HCT116 (cell line): ENCODE measurements around the gene ATG16L2. TPM values are rescaled to one million over a fixed set of nuclear protein-coding genes. Genes with fewer than 3 reads are reported as not detected.

Experiments
- ATAC-seq: fragments of 200-7000 bp; cut with Tn5 transposase; 2 replicates; pipeline ENCODE4 v1.9.1; 2020; ENCODE audit warnings: mild to moderate bottlenecking, moderate library complexity
- Bru-seq: library from RNA; stranded (reverse); fragments of 400-500 nt; gene quantifications from one replicate; lab custom pipeline; 2021; lab: Mats Ljungman, UMichigan
- BruChase-seq, 2 experiments: library from RNA; stranded (reverse); fragments of 400-500 nt; gene quantifications; one replicate each; lab custom pipeline; 2021; lab: Mats Ljungman, UMichigan
- BruUV-seq: library from RNA; stranded (reverse); fragments of 400-500 nt; replicated peaks from 2 replicates; lab custom pipeline; 2021; lab: Mats Ljungman, UMichigan
- CTCF ChIA-PET: fragments of 300-600 bp; sonication (Branson Sonifier 250); formaldehyde crosslinking; loops from one replicate; lab custom pipeline; 2021; ENCODE audit warnings: antibody characterized with exemption; lab: Charles Lee
- POLR2A ChIA-PET: fragments of 300-600, 350-600 bp; sonication (Branson Sonifier 250); formaldehyde crosslinking; loops from one replicate; lab custom pipeline; 2021; ENCODE audit warnings: antibody characterized with exemption; lab: Charles Lee
- RAD21 ChIA-PET, 2 experiments: fragments of 300-600 bp; sonication (Branson Sonifier 250); formaldehyde crosslinking; loops; one replicate each; lab custom pipeline; 2023; ENCODE audit warnings: low total read pairs in 2 of 2; ENCODE audit not compliant: uncharacterized antibody in 2 of 2, unreplicated experiment in 2 of 2, low non-redundant PET in 1 of 2; lab: Charles Lee
- DNase-seq: peaks from one replicate; pipeline ENCODE4 v3.0.0-alpha.2; 2010; ENCODE audit warnings: low read depth, low spot score
- H2AFZ ChIP-seq: fragments of 200-600 bp; shearing (Covaris generic), sonication (generic); 2 replicates; pipeline ENCODE4 v1.6.1; 2017; ENCODE audit warnings: low read depth, mixed run types, mixed read lengths, antibody characterized with exemption, low read length; ENCODE audit not compliant: poor library complexity, severe bottlenecking
- H3K27ac ChIP-seq: 2 replicates; pipeline ENCODE4 v1.5.1; 2012; ENCODE audit warnings: low read depth, low read length
- H3K27me3 ChIP-seq: fragments of 200-600 bp; sonication (generic); 2 replicates; pipeline ENCODE4 v1.6.1; 2016; ENCODE audit warnings: mixed run types, low read length, mixed read lengths; ENCODE audit not compliant: insufficient read depth
- H3K36me3 ChIP-seq, 2 experiments: fragments of 200-500 bp in 1 of 2; fragments of 200-600 bp in 1 of 2; sonication (Bioruptor generic) in 1 of 2; sonication (generic) in 1 of 2; 2 replicates each; pipeline versions ENCODE4 v1.5.1 to v1.6.1; 2014 to 2016; ENCODE audit warnings: low read length in 2 of 2, inconsistent platforms in 1 of 2, mixed read lengths in 1 of 2, mixed run types in 1 of 2; ENCODE audit not compliant: insufficient read depth in 2 of 2, control insufficient read depth in 1 of 2
- H3K4me1 ChIP-seq, 2 experiments: fragments of 200-600 bp in 1 of 2; sonication (generic) in 1 of 2; 2 replicates each; pipeline versions ENCODE4 v1.5.1 to v1.6.1; 2012 to 2017; ENCODE audit warnings: low read length in 2 of 2, inconsistent platforms in 1 of 2, mild to moderate bottlenecking in 1 of 2, mixed read lengths in 1 of 2, mixed run types in 1 of 2, moderate library complexity in 1 of 2; ENCODE audit not compliant: insufficient read depth in 2 of 2, control insufficient read depth in 1 of 2
- H3K4me2 ChIP-seq: fragments of 200-600 bp; sonication (generic); 2 replicates; pipeline ENCODE4 v1.6.1; 2017; ENCODE audit warnings: mixed run types, low read length, mixed read lengths
- H3K4me3 ChIP-seq, 2 experiments: fragments of 200-600 bp in 1 of 2; sonication (generic) in 1 of 2; replicated peaks in 1 of 2; 2 replicates each; pipeline ENCODE4 v1.5.1; 2011 to 2016; ENCODE audit warnings: low read length in 2 of 2, control low read depth in 1 of 2, low read depth in 1 of 2, mild to moderate bottlenecking in 1 of 2, mixed read lengths in 1 of 2, mixed run types in 1 of 2
- H3K79me2 ChIP-seq: fragments of 200-600 bp; sonication (generic); 2 replicates; pipeline ENCODE4 v1.6.1; 2017; ENCODE audit warnings: mild to moderate bottlenecking, mixed run types, low read length, moderate library complexity, mixed read lengths; ENCODE audit not compliant: insufficient read depth
- H3K9ac ChIP-seq: fragments of 200-600 bp; sonication (generic); 2 replicates; pipeline ENCODE4 v1.6.1; 2016; ENCODE audit warnings: low read length, mixed read lengths
- H3K9me2 ChIP-seq: fragments of 200-600 bp; sonication (generic), shearing (Covaris generic); 2 replicates; pipeline ENCODE4 v1.6.1; 2017; ENCODE audit warnings: mixed run types, mild to moderate bottlenecking, moderate library complexity; ENCODE audit not compliant: insufficient read depth
- H3K9me3 ChIP-seq, 2 experiments: fragments of 200-500 bp in 1 of 2; fragments of 200-600 bp in 1 of 2; sonication (Bioruptor generic) in 1 of 2; sonication (generic) in 1 of 2; 2 replicates each; pipeline ENCODE4 v1.6.1; 2014 to 2017; ENCODE audit warnings: low read length in 2 of 2, mixed read lengths in 2 of 2, inconsistent platforms in 1 of 2, low read depth in 1 of 2, mild to moderate bottlenecking in 1 of 2, mixed run types in 1 of 2, moderate library complexity in 1 of 2; ENCODE audit not compliant: control insufficient read depth in 1 of 2, insufficient read depth in 1 of 2
- H4K20me1 ChIP-seq: fragments of 200-600 bp; sonication (generic), shearing (Covaris generic); 2 replicates; pipeline ENCODE4 v1.6.1; 2017; ENCODE audit warnings: mixed run types, mild to moderate bottlenecking, moderate library complexity; ENCODE audit not compliant: insufficient read depth
- CEBPB ChIP-seq: IDR thresholded peaks from 2 replicates; pipeline ENCODE4 v1.6.1; 2012; ENCODE audit warnings: low read depth
- JUND ChIP-seq: IDR thresholded peaks from 2 replicates; pipeline ENCODE4 v1.6.1; 2012
- POLR2A ChIP-seq: IDR thresholded peaks from 2 replicates; pipeline ENCODE4 v1.7.0; 2011; ENCODE audit warnings: borderline replicate concordance; ENCODE audit not compliant: insufficient read depth, insufficient read length; ENCODE audit errors: extremely low read depth
- POLR2AphosphoS5 ChIP-seq: IDR thresholded peaks from 2 replicates; pipeline ENCODE4 v1.6.1; 2011; ENCODE audit warnings: mild to moderate bottlenecking, low read depth, low read length, moderate library complexity
- SIN3A ChIP-seq: IDR thresholded peaks from 2 replicates; pipeline ENCODE4 v1.6.1; 2012; ENCODE audit warnings: low read depth
- YY1 ChIP-seq: IDR thresholded peaks from 2 replicates; pipeline ENCODE4 v1.6.1; 2011; ENCODE audit warnings: low read length, low read depth, moderate library complexity, mild to moderate bottlenecking; ENCODE audit not compliant: insufficient replicate concordance; ENCODE audit errors: extremely low read depth
- intact Hi-C: fragments of 100-400 bp; cut with micrococcal nuclease; formaldehyde crosslinking; loops from 2 replicates; pipeline ENCODE4 v1.10.0; 2022
- long read RNA-seq: library from polyadenylated mRNA; unstranded; transcript quantifications from one replicate; pipeline ENCODE4 v2.0.0, GENCODE V29; 2021; ENCODE audit not compliant: unreplicated experiment
- polyA plus RNA-seq: library from polyadenylated mRNA; unstranded; fragments of >200 nt; gene quantifications from 2 replicates; pipeline ENCODE4 v1.2.1, GENCODE V29; 2012; ENCODE audit warnings: missing spikeins
- total RNA-seq: library from RNA; stranded (reverse); gene quantifications from one replicate; pipeline ENCODE4 v1.2.1, GENCODE V29; 2021; ENCODE audit not compliant: unreplicated experiment
- TF ChIP-seq, protein P1 (sequence below): IDR thresholded peaks from 2 replicates; pipeline ENCODE4 v1.6.1; 2011; ENCODE audit warnings: mild to moderate bottlenecking, low read length, moderate library complexity; ENCODE audit not compliant: insufficient replicate concordance; ENCODE audit errors: extremely low read depth

The ATG16L2 gene, protein sequence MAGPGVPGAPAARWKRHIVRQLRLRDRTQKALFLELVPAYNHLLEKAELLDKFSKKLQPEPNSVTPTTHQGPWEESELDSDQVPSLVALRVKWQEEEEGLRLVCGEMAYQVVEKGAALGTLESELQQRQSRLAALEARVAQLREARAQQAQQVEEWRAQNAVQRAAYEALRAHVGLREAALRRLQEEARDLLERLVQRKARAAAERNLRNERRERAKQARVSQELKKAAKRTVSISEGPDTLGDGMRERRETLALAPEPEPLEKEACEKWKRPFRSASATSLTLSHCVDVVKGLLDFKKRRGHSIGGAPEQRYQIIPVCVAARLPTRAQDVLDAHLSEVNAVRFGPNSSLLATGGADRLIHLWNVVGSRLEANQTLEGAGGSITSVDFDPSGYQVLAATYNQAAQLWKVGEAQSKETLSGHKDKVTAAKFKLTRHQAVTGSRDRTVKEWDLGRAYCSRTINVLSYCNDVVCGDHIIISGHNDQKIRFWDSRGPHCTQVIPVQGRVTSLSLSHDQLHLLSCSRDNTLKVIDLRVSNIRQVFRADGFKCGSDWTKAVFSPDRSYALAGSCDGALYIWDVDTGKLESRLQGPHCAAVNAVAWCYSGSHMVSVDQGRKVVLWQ
- total RNA-seq (15.2 TPM), Bru-seq, nascent RNA (percentile 55 among the genes with signal in this experiment), BruChase-seq, experiment 1, labeled RNA remaining after a 6-hour chase (percentile 44 among the genes with signal in this experiment), BruChase-seq, experiment 2, labeled RNA remaining after a 2-hour chase (percentile 54 among the genes with signal in this experiment)
- 13.9 and 15.4 TPM in 2 replicates for polyA plus RNA-seq
- long read RNA-seq, partial matches to known transcripts: 6 of 25 reads
- long read RNA-seq, other reads (novel, unspliced or antisense): 13 of 25 reads

- peak; percentile 71 for DNase-seq
- Histone ChIP-seq H3K4me3 (peak within 1 kb of the TSS; percentile 85 to 95), H3K79me2 (peaks cover 27% of the 10 kb centered on the region), H3K27ac (peak within 1 kb of the TSS; percentile 97), H3K9me2 (no peaks in the 10 kb centered on the region), H3K9ac (peak within 1 kb of the TSS; percentile 93), H3K36me3 (peaks cover 0 to 4% of the 10 kb centered on the region in 2 experiments; a peak in 1 of 4 replicates), H3K9me3 (no peaks in the 10 kb centered on the region), H3K4me1 (peaks cover 9 to 38% of the 10 kb centered on the region in 2 experiments; a peak in 3 of 4 replicates), H2AFZ (peak within 1 kb of the TSS; percentile 75), H4K20me1 (no peaks in the 10 kb centered on the region), H3K4me2 (peak within 1 kb of the TSS; percentile 100), H3K27me3 (no peaks in the 10 kb centered on the region)
- TSS peak; percentile 54 for BruUV-seq
- ChIA-PET CTCF (interaction anchor here (2.8 kb wide), 1 partner anchor 91 kb away, joined by 27 read pairs; no protein-coding TSS in a partner anchor), POLR2A (no interaction called here), RAD21 (no interaction called here)
- TF ChIP-seq JUND (no peak), POLR2AphosphoS5 (peak; percentile 73), POLR2A (no peak), YY1 (peak; percentile 85), CEBPB (no peak), SIN3A (no peak)
- TF ChIP-seq, protein P1, sequence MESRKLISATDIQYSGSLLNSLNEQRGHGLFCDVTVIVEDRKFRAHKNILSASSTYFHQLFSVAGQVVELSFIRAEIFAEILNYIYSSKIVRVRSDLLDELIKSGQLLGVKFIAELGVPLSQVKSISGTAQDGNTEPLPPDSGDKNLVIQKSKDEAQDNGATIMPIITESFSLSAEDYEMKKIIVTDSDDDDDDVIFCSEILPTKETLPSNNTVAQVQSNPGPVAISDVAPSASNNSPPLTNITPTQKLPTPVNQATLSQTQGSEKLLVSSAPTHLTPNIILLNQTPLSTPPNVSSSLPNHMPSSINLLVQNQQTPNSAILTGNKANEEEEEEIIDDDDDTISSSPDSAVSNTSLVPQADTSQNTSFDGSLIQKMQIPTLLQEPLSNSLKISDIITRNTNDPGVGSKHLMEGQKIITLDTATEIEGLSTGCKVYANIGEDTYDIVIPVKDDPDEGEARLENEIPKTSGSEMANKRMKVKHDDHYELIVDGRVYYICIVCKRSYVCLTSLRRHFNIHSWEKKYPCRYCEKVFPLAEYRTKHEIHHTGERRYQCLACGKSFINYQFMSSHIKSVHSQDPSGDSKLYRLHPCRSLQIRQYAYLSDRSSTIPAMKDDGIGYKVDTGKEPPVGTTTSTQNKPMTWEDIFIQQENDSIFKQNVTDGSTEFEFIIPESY: peak; percentile 60
- ATAC-seq: peak; percentile 80
- intact Hi-C loops: loop anchor here (1.0 kb wide), 1 partner anchor 89 kb away; no protein-coding TSS in a partner anchor
Measured at GRCh38 chr11:72814286-72815109, at the start of gene ATG16L2. TSS of gene ATG16L2 (plus strand) at chr11:72814411. CDS start at chr11:72814446, 35 bp downstream.
